NCI-H446 (cell line): ENCODE results near the gene TRIM63.

Experiments used
- DNase-seq, 2 experiments: peaks; one replicate each; lab custom pipeline; 2025; lab: John Stamatoyannopoulos, UW

TRIM63 gene

DNA sequence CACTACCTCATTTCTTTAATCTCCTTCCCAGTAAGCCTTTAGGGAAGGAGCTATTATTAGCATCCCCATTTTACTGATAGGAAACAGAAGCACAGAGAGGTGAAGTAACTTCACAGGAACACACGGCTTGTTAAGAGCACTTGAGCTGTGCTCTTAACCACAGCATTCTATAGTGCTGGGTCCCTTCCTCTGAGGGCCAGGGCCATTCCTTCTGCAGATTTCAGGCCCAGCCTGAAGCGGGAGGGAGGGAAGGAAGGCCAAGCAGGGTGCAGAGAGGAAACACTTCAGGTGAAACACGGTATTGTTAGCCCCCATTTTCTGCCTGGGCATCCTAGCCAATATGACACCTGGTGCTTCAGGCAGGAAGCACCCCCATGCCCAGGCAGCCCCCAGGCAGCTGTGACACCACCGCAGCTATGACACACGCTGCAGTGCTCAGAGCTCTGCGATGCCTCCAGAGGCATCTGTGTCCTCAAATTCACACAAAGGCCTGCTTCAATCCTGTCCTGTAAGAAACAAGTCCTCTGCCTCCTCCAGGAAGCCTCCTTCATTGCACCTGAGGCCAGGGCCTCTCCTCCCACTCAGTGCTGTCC is 50.4 kb downstream of the TRIM63 start:
- no peak for DNase-seq

- DNase-seq, result peak in 1 of 2 experiments; percentile 64
Measured at GRCh38 chr1:26016258-26016952, 51.0 kb downstream of the TRIM63 start.

- DNase-seq, result no peak
Measured at GRCh38 chr1:26015358-26015757, 52.1 kb downstream of the TRIM63 start.

- DNase-seq, result no peak
Measured at GRCh38 chr1:26014179-26014578, 53.3 kb downstream of the TRIM63 start.

DNA sequence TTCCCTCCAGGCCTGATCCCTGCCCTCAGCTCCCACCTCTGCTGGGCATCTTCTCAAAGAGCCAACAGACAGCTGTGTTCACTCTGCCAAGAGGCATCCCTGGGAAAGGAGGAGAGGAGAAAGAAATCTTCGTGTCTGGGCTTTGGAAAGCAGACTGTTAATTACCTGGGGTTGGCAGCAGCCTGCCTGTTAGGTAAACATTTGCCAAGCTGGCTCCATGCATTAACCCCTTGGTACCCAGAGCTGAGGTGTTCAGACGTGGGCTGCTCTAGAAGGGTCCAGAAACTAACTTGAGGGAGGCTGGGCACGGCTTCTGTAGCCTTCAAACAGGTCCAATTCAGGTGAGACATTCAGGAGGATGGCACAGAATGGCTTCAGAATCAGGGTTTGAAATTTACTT is 54.6 kb downstream of the TRIM63 start:
- DNase-seq, result no peak

- no peak for DNase-seq
Measured at GRCh38 chr1:26010825-26011224, 56.6 kb downstream of the TRIM63 start.

- DNase-seq, result peak in 1 of 2 experiments; percentile 58
Measured at GRCh38 chr1:26009796-26010447, 57.5 kb downstream of the TRIM63 start.

- DNase-seq, result no peak
Measured at GRCh38 chr1:26006710-26007109, 60.7 kb downstream of the TRIM63 start.

DNA sequence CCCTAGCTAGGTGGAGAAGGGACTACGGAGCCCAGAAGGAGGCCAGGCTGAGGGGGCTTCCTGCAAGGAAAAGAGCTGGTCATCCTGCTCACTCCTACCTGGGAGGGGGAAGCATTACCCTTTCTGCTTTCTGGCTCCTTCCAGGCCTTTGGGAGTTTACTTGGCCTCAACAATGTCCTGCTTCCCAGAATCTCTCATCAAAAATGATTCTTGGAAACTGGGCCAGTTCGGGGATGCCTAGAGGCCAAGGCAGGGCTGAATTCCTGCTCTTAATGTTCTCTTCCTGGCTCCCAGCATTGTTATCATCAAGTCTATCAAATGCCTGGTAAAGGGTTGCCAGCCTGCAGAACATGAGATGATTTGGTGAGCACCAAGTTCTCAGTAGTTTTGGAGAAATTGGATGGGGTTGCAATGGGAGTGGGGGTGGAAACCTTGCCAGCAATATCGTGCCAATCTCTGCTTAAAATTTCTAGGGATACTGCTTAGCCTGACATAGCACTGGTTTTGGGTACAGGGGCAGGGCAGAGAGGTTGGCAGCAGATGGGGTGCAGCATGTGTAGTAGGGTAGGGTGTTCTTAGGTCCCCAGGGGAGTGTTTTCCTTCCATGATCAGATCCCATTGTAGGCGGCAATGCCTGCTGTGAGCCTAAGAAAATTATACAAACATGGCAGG is 61.9 kb downstream of the TRIM63 start:
- DNase-seq, result no peak

DNA sequence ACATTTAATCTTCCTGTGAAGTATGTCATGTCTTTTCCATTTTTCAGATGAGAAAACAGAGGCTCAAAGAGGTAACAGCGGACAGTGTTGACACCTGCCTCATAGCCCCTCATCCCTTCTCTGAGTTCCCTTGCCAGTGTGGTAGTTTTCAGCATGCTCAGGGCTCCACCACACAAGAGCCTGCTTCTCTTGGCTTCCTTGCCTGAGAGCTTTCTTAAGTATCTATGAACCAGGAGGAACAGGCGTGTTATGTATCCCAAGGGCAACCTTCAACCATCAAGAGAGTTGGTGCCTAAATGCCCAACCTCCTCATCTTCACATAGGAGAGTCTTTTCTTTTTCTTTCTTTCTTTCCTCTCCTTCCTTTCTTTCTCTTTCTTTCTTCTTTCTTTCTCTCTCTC is 63.7 kb downstream of the TRIM63 start:
- no peak for DNase-seq

DNA sequence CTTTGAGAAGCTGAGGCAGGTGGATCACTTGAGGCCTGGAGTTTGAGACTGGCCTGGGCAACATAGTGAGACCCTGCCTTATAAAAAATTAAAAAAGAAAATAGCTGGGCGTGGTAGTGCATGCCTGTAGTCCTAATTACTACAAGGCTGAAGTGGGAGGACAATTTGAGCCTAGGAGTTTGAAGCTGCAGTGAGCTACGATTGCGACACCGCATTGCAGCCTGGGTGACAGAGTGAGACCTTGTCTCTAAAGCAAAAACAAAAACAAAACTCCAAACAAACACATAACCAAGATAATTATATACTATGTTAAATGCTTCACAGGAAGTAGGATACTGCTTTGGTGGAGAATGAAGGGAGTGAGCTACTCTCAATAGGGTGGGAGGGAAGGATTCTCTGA is 64.2 kb downstream of the TRIM63 start:
- no peak for DNase-seq
